ENCODE data around the gene TULP4.

Gene TULP4

DNA sequence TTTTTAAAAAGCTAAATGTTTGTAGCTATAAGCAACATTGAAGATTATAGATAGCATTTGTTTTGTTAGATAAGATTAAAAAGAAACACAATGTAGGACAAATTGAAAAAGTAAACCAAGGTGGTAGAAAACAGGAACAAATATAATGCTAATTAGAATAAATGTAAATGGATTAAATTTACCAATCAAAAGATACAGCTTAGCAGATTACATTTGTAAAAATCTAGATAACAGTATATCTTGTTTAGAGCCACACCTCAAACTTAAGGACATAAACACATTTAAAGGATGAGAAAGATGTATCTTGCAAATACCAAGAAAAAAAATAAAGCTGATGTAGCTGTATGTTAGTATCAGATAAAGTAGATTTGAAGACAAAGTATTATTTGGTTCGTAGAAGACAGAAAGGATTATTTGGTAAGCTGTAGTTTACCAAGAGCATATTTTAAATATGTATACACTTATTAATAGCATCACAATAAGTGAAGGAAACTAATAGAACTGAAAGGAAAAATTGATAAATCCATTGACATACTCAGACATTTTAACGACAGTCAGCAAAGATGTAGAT lies 107.2 kb downstream of the TULP4 start:
- Histone ChIP-seq H3K9ac (no peak overlapping the region), H3K4me3 (no peak overlapping the region), H3K27ac (no peak overlapping the region), H3K4me1 (no peaks in the 10 kb centered on the region), H3K36me3 (peaks cover 63% of the 10 kb centered on the region), H4K20me1 (no peaks in the 10 kb centered on the region), H3K4me2 (no peak overlapping the region), H3K27me3 (no peaks in the 10 kb centered on the region), H3K9me3 (peaks cover 44% of the 10 kb centered on the region)
- TF ChIP-seq Cebpa-rat (IDR thresholded peaks at IDR 0.05) = no peak

- H3K36me3 ChIP-seq = peaks cover 54% of the 10 kb centered on the region
Observed at GRCh38 chr6:158421381-158421780, 109.1 kb downstream of the TULP4 start.

DNA sequence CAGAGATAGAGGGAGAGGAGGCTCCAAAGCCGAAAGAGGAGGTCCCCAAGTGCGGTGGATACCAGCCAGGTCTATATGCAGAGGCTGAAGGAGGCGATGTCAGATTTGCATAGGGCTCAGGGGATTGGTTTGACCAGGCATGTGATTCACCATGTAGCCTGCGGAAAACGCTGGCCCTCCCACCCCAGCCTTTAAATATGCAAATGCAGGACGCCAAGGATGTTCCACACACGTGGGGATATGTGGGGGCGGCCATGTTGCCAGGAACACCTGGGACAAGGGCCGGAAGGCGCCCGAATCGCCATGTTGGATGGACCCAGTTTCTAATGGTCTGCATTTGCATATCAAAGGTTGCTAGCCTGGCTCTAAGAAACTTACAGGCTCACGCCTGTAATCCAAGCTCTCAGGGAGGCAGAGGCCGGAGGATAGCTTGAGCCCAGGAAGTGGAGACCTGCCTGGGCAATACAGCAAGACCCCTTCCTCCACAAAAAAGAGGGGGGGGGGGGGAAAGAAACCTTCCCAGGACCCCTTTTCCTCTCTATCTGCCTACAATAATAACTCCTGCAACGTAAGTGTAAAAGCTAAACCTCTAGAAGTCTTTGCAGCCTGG lies 110.5 kb downstream of the TULP4 start:
- no peak overlapping the region for H3K4me3 ChIP-seq
- TF ChIP-seq Cebpa-rat (IDR thresholded peaks at IDR 0.05) = no peak
- no peaks in the 10 kb centered on the region for H3K27me3 ChIP-seq
- H3K4me2 ChIP-seq = no peak overlapping the region
- H3K9ac ChIP-seq = no peak overlapping the region
- H4K20me1 ChIP-seq = no peaks in the 10 kb centered on the region
- no peak overlapping the region for H3K27ac ChIP-seq
- peaks cover 40% of the 10 kb centered on the region for H3K36me3 ChIP-seq
- peaks cover 60% of the 10 kb centered on the region for H3K9me3 ChIP-seq
- H3K4me1 ChIP-seq = no peaks in the 10 kb centered on the region

More at GRCh38 chr6:158421381-158421780, 109.1 kb downstream of the TULP4 start:
- no peaks in the 10 kb centered on the region for H4K20me1 ChIP-seq
- no peaks in the 10 kb centered on the region for H3K4me1 ChIP-seq
- H3K27ac ChIP-seq = no peak overlapping the region
- peaks cover 60% of the 10 kb centered on the region for H3K9me3 ChIP-seq
- TF ChIP-seq Cebpa-rat (IDR thresholded peaks at IDR 0.05) = no peak
- no peaks in the 10 kb centered on the region for H3K27me3 ChIP-seq
- H3K4me2 ChIP-seq = no peak overlapping the region
- H3K4me3 ChIP-seq = no peak overlapping the region
- no peak overlapping the region for H3K9ac ChIP-seq

DNA sequence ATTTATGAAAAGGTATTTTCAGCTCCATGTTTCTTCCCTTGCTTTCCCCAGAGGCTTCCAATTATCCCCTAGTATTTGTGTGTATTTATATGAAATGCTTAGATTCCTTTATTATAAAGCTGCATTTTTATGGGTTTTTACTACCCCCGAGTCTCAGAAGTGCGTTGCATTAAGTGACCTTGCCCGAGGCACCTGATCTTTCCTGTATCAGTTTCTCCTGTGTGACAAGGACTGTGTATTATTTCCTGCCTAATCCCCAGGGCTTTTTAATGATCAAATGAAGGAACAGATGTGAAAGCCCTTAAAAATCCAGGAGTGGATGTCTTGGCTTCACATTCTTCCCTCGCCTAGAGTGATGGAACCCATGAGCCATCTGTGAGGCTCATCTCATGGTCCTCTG lies 118.8 kb downstream of the TULP4 start:
- Histone ChIP-seq H3K9me3 (peaks cover 3% of the 10 kb centered on the region; the same call in 1 of the 2 replicates), H3K27me3 (no peaks in the 10 kb centered on the region), H3K36me3 (peaks cover 53% of the 10 kb centered on the region), H3K4me3 (no peak overlapping the region), H4K20me1 (no peaks in the 10 kb centered on the region), H3K27ac (no peak overlapping the region), H3K9ac (no peak overlapping the region), H3K4me2 (no peak overlapping the region), H3K4me1 (peaks cover 9% of the 10 kb centered on the region)
- TF ChIP-seq Cebpa-rat (IDR thresholded peaks at IDR 0.05) = no peak

DNA sequence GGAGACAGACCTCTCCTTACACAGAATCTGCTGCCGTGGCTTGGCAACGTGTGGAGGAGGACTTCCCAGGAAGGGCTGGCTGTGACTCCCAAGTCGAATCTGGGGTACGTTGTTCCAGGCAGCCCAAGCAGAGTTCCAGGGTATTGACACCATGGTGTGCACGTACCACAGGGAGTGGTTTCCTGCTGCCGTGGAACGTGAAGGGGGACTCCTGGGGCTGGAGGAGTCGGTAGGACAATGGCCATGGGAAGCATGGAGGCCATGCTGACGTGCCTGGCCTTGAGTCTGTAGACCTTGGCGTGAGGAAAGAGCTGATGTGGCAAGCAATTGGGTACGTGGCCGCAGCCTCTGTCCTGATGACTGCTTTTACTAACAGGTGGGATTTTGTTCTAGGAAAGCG lies 119.3 kb downstream of the TULP4 start:
- no peaks in the 10 kb centered on the region for H3K27me3 ChIP-seq
- no peak overlapping the region for H3K27ac ChIP-seq
- H4K20me1 ChIP-seq = no peaks in the 10 kb centered on the region
- peaks cover 9% of the 10 kb centered on the region for H3K4me1 ChIP-seq
- no peak overlapping the region for H3K4me3 ChIP-seq
- H3K9ac ChIP-seq = no peak overlapping the region
- TF ChIP-seq Cebpa-rat (IDR thresholded peaks at IDR 0.05) = no peak
- no peaks in the 10 kb centered on the region for H3K9me3 ChIP-seq
- no peak overlapping the region for H3K4me2 ChIP-seq
- H3K36me3 ChIP-seq = peaks cover 53% of the 10 kb centered on the region

- Histone ChIP-seq H3K9me3 (no peaks in the 10 kb centered on the region), H4K20me1 (no peaks in the 10 kb centered on the region), H3K4me2 (no peak overlapping the region), H3K9ac (no peak overlapping the region), H3K27me3 (no peaks in the 10 kb centered on the region), H3K36me3 (peaks cover 37% of the 10 kb centered on the region), H3K27ac (no peak overlapping the region), H3K4me1 (no peaks in the 10 kb centered on the region), H3K4me3 (no peak overlapping the region)
- no peak for TF ChIP-seq Cebpa-rat (IDR thresholded peaks at IDR 0.05)
Observed at GRCh38 chr6:158437571-158437970, 125.3 kb downstream of the TULP4 start.

GRCh38 chr6:158438226-158438625 lies 126.0 kb downstream of the TULP4 start:
- H3K9me3 ChIP-seq = no peaks in the 10 kb centered on the region

GRCh38 chr6:158439255-158439654 lies 127.0 kb downstream of the TULP4 start:
- Histone ChIP-seq H3K27me3 (no peaks in the 10 kb centered on the region), H3K9ac (no peak overlapping the region), H3K9me3 (no peaks in the 10 kb centered on the region), H4K20me1 (no peaks in the 10 kb centered on the region), H3K36me3 (peaks cover 39% of the 10 kb centered on the region), H3K4me2 (no peak overlapping the region), H3K4me3 (no peak overlapping the region), H3K27ac (no peak overlapping the region), H3K4me1 (no peaks in the 10 kb centered on the region)
- no peak for TF ChIP-seq Cebpa-rat (IDR thresholded peaks at IDR 0.05)

More at GRCh38 chr6:158438226-158438625, 126.0 kb downstream of the TULP4 start:
- TF ChIP-seq Cebpa-rat (IDR thresholded peaks at IDR 0.05) = no peak
- H3K4me2 ChIP-seq = no peak overlapping the region
- H3K4me1 ChIP-seq = no peaks in the 10 kb centered on the region
- peaks cover 43% of the 10 kb centered on the region for H3K36me3 ChIP-seq
- H3K27ac ChIP-seq = no peak overlapping the region
- H3K9ac ChIP-seq = no peak overlapping the region
- H3K27me3 ChIP-seq = no peaks in the 10 kb centered on the region
- no peaks in the 10 kb centered on the region for H4K20me1 ChIP-seq
- no peak overlapping the region for H3K4me3 ChIP-seq

GRCh38 chr6:158441716-158442215 lies 129.5 kb downstream of the TULP4 start:
- Histone ChIP-seq H3K4me3 (no peak overlapping the region), H3K27ac (no peak overlapping the region), H3K9me3 (no peaks in the 10 kb centered on the region), H3K27me3 (no peaks in the 10 kb centered on the region), H3K4me2 (no peak overlapping the region), H3K4me1 (peaks cover 6% of the 10 kb centered on the region; the same call in 1 of the 2 replicates), H3K36me3 (peaks cover 25% of the 10 kb centered on the region), H4K20me1 (0 out of 2 replicates have a peak, but pooled peaks cover 6% of the 10 kb centered on the region), H3K9ac (no peak overlapping the region)
- no peak for TF ChIP-seq Cebpa-rat (IDR thresholded peaks at IDR 0.05)

DNA sequence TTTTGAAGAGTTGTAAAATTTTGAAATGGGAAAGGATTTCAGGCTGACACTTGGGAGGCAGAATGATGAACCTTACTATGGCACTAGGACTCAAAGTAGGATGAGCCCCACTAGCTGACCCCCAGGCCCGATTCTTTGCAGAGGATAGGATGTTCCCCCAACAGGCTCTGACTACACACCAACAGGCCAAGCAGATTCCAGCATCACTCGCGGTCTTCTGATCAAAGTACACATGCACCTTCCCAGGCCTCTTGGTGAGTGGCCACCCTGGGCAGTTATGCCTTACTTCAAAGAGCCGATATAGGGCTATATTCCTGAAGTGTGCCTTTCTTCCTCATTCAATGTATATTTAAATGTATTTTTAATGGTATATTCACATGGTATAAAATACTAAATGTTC lies 130.0 kb downstream of the TULP4 start:
- Histone ChIP-seq H3K9me3 (no peaks in the 10 kb centered on the region), H3K36me3 (peaks cover 25% of the 10 kb centered on the region), H3K4me3 (no peak overlapping the region), H3K27ac (no peak overlapping the region), H4K20me1 (0 out of 2 replicates have a peak, but pooled peaks cover 6% of the 10 kb centered on the region), H3K27me3 (no peaks in the 10 kb centered on the region), H3K4me2 (no peak overlapping the region), H3K9ac (no peak overlapping the region), H3K4me1 (peaks cover 6% of the 10 kb centered on the region; the same call in 1 of the 2 replicates)
- no peak for TF ChIP-seq Cebpa-rat (IDR thresholded peaks at IDR 0.05)
